Lower lobe of right lung (tissue), 2 donors: ENCODE data around the gene PRSS48. TPM values are rescaled to one million over a fixed set of nuclear protein-coding genes. Genes with fewer than 3 reads are reported as not detected.

Experiments
- ATAC-seq, 2 donors: fragments of 200-7000 bp; cut with Tn5 transposase; one replicate each; pipeline ENCODE4 v1.9.1; 2020 to 2022; ENCODE audit warnings: mild to moderate bottlenecking in 2 of 2, moderate library complexity in 2 of 2
- DNase-seq: peaks from one replicate; pipeline ENCODE4 v3.0.0-alpha.2; 2020
- H3K27ac ChIP-seq: fragments of 200-600 bp; one replicate; pipeline ENCODE4 v1.8.0; 2022
- H3K27me3 ChIP-seq: fragments of 200-600 bp; one replicate; pipeline ENCODE4 v1.8.0; 2022; ENCODE audit warnings: low read depth
- H3K36me3 ChIP-seq: fragments of 200-600 bp; one replicate; pipeline ENCODE4 v1.8.0; 2022; ENCODE audit warnings: mild to moderate bottlenecking
- H3K4me1 ChIP-seq: fragments of 200-600 bp; one replicate; pipeline ENCODE4 v1.8.0; 2022
- H3K4me3 ChIP-seq: fragments of 200-600 bp; one replicate; pipeline ENCODE4 v1.8.0; 2022; ENCODE audit warnings: mild to moderate bottlenecking
- H3K9me3 ChIP-seq: fragments of 200-600 bp; one replicate; pipeline ENCODE4 v1.8.0; 2022
- intact Hi-C: fragments of 100-400 bp; cut with DNase I; formaldehyde crosslinking; loops from one replicate; pipeline ENCODE4 v1.11.0; 2022
- total RNA-seq: library from RNA; stranded (reverse); fragmentation: NEBNext Ultra II Directional; extraction: Animal tissue kit (Norgen Biotek cat#: 25700); gene quantifications from one replicate; pipeline ENCODE4 v1.2.1, GENCODE V29; 2021
- TF ChIP-seq, protein P1 (sequence below): fragments of 200-600 bp; IDR thresholded peaks from one replicate; pipeline ENCODE4 v1.8.0; 2022; ENCODE audit warnings: antibody characterized with exemption, mild to moderate bottlenecking
- donor health status: DM: no; HTN: yes; CAD: no; lungs with severe emphysema.

The PRSS48 gene
- total RNA-seq, 1 donor from 2014 or later: not detected

DNA sequence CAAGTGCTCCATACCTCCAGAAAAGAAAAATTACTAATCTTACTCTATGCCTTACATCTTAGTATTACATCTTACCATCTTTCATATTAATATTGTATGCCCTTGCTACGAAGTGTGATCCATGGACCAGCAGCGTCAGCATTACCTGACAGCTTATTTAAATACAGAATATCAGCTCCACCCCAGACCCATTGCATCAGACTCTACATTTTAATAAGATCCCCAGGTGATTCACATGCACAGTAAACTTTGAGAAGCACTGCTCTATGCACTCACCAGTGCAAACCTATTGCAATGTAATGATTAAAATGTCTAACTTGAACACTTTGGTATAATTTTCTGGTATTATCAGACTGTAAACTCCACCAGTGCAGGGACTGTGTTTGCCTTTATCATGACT, 62.5 kb downstream of the PRSS48 start:
- H3K4me1 ChIP-seq: no peaks in the 10 kb centered on the region
- H3K9me3 ChIP-seq: no peaks in the 10 kb centered on the region
- intact Hi-C loops: no loop called here
- ATAC-seq: no peak
- TF ChIP-seq, protein P1, sequence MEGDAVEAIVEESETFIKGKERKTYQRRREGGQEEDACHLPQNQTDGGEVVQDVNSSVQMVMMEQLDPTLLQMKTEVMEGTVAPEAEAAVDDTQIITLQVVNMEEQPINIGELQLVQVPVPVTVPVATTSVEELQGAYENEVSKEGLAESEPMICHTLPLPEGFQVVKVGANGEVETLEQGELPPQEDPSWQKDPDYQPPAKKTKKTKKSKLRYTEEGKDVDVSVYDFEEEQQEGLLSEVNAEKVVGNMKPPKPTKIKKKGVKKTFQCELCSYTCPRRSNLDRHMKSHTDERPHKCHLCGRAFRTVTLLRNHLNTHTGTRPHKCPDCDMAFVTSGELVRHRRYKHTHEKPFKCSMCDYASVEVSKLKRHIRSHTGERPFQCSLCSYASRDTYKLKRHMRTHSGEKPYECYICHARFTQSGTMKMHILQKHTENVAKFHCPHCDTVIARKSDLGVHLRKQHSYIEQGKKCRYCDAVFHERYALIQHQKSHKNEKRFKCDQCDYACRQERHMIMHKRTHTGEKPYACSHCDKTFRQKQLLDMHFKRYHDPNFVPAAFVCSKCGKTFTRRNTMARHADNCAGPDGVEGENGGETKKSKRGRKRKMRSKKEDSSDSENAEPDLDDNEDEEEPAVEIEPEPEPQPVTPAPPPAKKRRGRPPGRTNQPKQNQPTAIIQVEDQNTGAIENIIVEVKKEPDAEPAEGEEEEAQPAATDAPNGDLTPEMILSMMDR: no peak
- no peaks in the 10 kb centered on the region for H3K27me3 ChIP-seq
- no peak overlapping the region for H3K4me3 ChIP-seq
- DNase-seq: no peak
- H3K36me3 ChIP-seq: no peaks in the 10 kb centered on the region
- no peak overlapping the region for H3K27ac ChIP-seq

DNA sequence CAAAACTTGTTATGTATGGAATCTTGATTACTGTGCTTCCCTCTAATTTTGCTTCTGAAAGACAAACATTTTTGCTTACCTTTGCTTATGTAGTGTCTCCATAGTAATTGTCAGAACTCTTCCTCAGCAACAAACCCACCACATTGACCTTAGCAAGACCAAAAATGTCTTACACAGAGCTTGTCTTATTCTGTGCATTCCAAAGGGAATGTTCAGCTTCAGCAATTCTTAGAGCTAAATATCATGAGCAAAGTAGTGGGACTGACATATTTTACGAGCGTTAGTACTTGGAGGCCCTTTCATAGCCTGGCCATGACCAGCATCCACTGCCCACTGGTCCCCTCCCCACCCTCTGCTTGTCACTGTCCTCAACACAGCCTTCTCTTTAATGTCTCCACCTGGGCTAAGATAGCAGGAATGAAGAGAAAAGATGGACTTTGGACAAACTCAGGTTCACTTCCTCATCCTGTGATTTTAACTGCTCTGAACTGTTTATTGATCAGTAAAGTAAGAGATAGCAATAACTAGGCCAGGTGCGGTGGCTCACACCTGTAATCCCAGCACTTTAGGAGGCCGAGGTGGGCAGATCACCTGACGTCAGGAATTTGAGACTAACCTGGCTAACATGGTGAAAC, 63.9 kb downstream of the PRSS48 start:
- ATAC-seq (no peak), DNase-seq (no peak)
- intact Hi-C loops: no loop called here
- no peaks in the 10 kb centered on the region for H3K4me1 ChIP-seq
- no peaks in the 10 kb centered on the region for H3K9me3 ChIP-seq
- TF ChIP-seq, protein P1: no peak
- no peak overlapping the region for H3K27ac ChIP-seq
- no peaks in the 10 kb centered on the region for H3K36me3 ChIP-seq
- no peak overlapping the region for H3K4me3 ChIP-seq
- H3K27me3 ChIP-seq: no peaks in the 10 kb centered on the region

Other genes with a start within 250 kb of the PRSS48 start
- 1,447 TPM for gene RPS3A, start 177.5 kb upstream of the PRSS48 start, total RNA-seq
- 86.6 TPM for gene SH3D19, start 48.4 kb downstream of the PRSS48 start, total RNA-seq
- 14.3 TPM for gene FHIP1A, start 132.0 kb downstream of the PRSS48 start, total RNA-seq